Parathyroid adenoma (tissue), 2 donors: ENCODE results near the gene DUOXA1.

Experiments used
- H2AFZ ChIP-seq: fragments of 300-600 bp; sonication (generic); one replicate; pipeline ENCODE4 v1.7.0; 2017; ENCODE audit warnings: antibody characterized with exemption, mild to moderate bottlenecking
- H3K27ac ChIP-seq: fragments of 300-600 bp; sonication (generic); one replicate; pipeline ENCODE4 v1.7.0; 2017
- H3K27me3 ChIP-seq: fragments of 300-600 bp; sonication (generic); one replicate; pipeline ENCODE4 v1.7.0; 2017; ENCODE audit warnings: low read length; ENCODE audit not compliant: control insufficient read depth, insufficient read depth
- H3K36me3 ChIP-seq: fragments of 300-600 bp; sonication (generic); one replicate; pipeline ENCODE4 v1.7.0; 2017; ENCODE audit warnings: low read length; ENCODE audit not compliant: control insufficient read depth, insufficient read depth
- H3K4me1 ChIP-seq: fragments of 300-600 bp; sonication (generic); one replicate; pipeline ENCODE4 v1.7.0; 2017; ENCODE audit warnings: control low read depth
- H3K4me2 ChIP-seq: fragments of 300-600 bp; sonication (generic); one replicate; pipeline ENCODE4 v1.7.0; 2017; ENCODE audit warnings: low read length
- H3K4me3 ChIP-seq: fragments of 300-600 bp; sonication (generic); one replicate; pipeline ENCODE4 v1.7.0; 2017; ENCODE audit warnings: low read depth, low read length
- H3K79me2 ChIP-seq: fragments of 300-600 bp; sonication (generic); one replicate; pipeline ENCODE4 v1.7.0; 2017; ENCODE audit warnings: control low read depth
- H3K9ac ChIP-seq: fragments of 300-600 bp; sonication (generic); one replicate; pipeline ENCODE4 v1.7.0; 2017; ENCODE audit warnings: mild to moderate bottlenecking
- H3K9me3 ChIP-seq: fragments of 300-600 bp; sonication (generic); one replicate; pipeline ENCODE4 v1.7.0; 2017; ENCODE audit warnings: low read length; ENCODE audit not compliant: control insufficient read depth
- CTCF ChIP-seq: fragments of 300-600 bp; sonication (generic); IDR thresholded peaks from one replicate; pipeline ENCODE4 v1.7.0; 2017; ENCODE audit warnings: antibody characterized with exemption, mild to moderate bottlenecking
- donor health status: primary hyperparathyroidism.

DUOXA1 gene

GRCh38 chr15:45171912-45172311 is 42.2 kb upstream of the DUOXA1 start:
- Histone ChIP-seq H3K79me2 (no peaks in the 10 kb centered on the region), H3K4me1 (no peaks in the 10 kb centered on the region), H3K4me2 (no peak overlapping the region), H3K4me3 (no peak overlapping the region), H3K9me3 (no peaks in the 10 kb centered on the region), H3K27ac (no peak overlapping the region), H2AFZ (no peak overlapping the region), H3K36me3 (no peaks in the 10 kb centered on the region), H3K27me3 (no peaks in the 10 kb centered on the region), H3K9ac (no peak overlapping the region)
- TF ChIP-seq CTCF: no peak

- no peak for TF ChIP-seq CTCF
- no peak overlapping the region for H3K9ac ChIP-seq
- H3K27ac ChIP-seq: no peak overlapping the region
These were observed 40.2 kb upstream of the DUOXA1 start for GRCh38 chr15:45169608-45170480.

GRCh38 chr15:45168751-45169551 is 39.3 kb upstream of the DUOXA1 start:
- Histone ChIP-seq H3K27ac (no peak overlapping the region), H3K27me3 (no peaks in the 10 kb centered on the region), H2AFZ (no peak overlapping the region), H3K9ac (no peak overlapping the region), H3K4me3 (no peak overlapping the region), H3K4me1 (no peaks in the 10 kb centered on the region), H3K79me2 (no peaks in the 10 kb centered on the region), H3K36me3 (no peaks in the 10 kb centered on the region), H3K9me3 (no peaks in the 10 kb centered on the region), H3K4me2 (no peak overlapping the region)
- no peak for TF ChIP-seq CTCF

More at GRCh38 chr15:45169608-45170480, 40.2 kb upstream of the DUOXA1 start:
- Histone ChIP-seq H3K4me1 (no peaks in the 10 kb centered on the region), H3K36me3 (no peaks in the 10 kb centered on the region), H3K27me3 (no peaks in the 10 kb centered on the region), H3K9me3 (no peaks in the 10 kb centered on the region), H2AFZ (no peak overlapping the region), H3K79me2 (no peaks in the 10 kb centered on the region), H3K4me2 (no peak overlapping the region), H3K4me3 (no peak overlapping the region)

- Histone ChIP-seq H3K9ac (no peak overlapping the region), H3K4me3 (no peak overlapping the region), H3K27ac (no peak overlapping the region), H3K79me2 (no peaks in the 10 kb centered on the region), H3K4me1 (no peaks in the 10 kb centered on the region), H3K9me3 (no peaks in the 10 kb centered on the region), H3K27me3 (no peaks in the 10 kb centered on the region), H3K4me2 (no peak overlapping the region), H3K36me3 (no peaks in the 10 kb centered on the region), H2AFZ (no peak overlapping the region)
- no peak for TF ChIP-seq CTCF
These were observed 38.6 kb upstream of the DUOXA1 start for GRCh38 chr15:45168286-45168685.
